ENCODE results near the gene CXXC4.

GRCh38 chr4:104469794-104470193, 24.9 kb downstream of the CXXC4 start:
- no peak for TF ChIP-seq CTCF (IDR thresholded peaks at IDR 0.05)
- no peak for TF ChIP-seq POLR2A (IDR thresholded peaks at IDR 0.05)
